GM19455 (cell line): Measurements from ENCODE around the gene ZPR1.
"Not testable (repeated sequence)": the region's sequence is repeated elsewhere in the genome, so short reads cannot be mapped to it uniquely, and the experiment has no call there.

Experiments used
- ATAC-seq: cut with Tn5 transposase; IDR thresholded peaks from one replicate; pipeline ENCODE4 v1.9.1; 2021; ENCODE audit not compliant: unreplicated experiment

ZPR1 gene

GRCh38 chr11:116787786-116788486, at the start of gene ZPR1:
Gene ZPR1, minus strand, starts transcription at chr11:116788023. Its CDS starts 33 bp downstream, at chr11:116787990.
- peak; percentile 81 for ATAC-seq

GRCh38 chr11:116836632-116836991, 48.8 kb upstream of the ZPR1 start:
- no peak for ATAC-seq

- peak; percentile 83 for ATAC-seq
These were observed 48.2 kb upstream of the ZPR1 start for GRCh38 chr11:116835791-116836631.

- peak; percentile 9 for ATAC-seq
These were observed 47.4 kb upstream of the ZPR1 start for GRCh38 chr11:116835042-116835772.

- not testable (repeated sequence) for ATAC-seq
These were observed 46.8 kb upstream of the ZPR1 start for GRCh38 chr11:116834535-116835041.

- no peak for ATAC-seq
These were observed 46.2 kb upstream of the ZPR1 start for GRCh38 chr11:116833816-116834534.

GRCh38 chr11:116833491-116833815, 45.6 kb upstream of the ZPR1 start:
- no peak for ATAC-seq

GRCh38 chr11:116832350-116833290, 44.8 kb upstream of the ZPR1 start:
- no peak for ATAC-seq

GRCh38 chr11:116831790-116832349, 44.0 kb upstream of the ZPR1 start:
- no peak for ATAC-seq

GRCh38 chr11:116830184-116830912, 42.5 kb upstream of the ZPR1 start:
- ATAC-seq, result no peak

GRCh38 chr11:116829525-116830183, 41.8 kb upstream of the ZPR1 start, which contains the start of gene APOC3:
Gene APOC3, plus strand, starts transcription at chr11:116829907. Its CDS starts 676 bp downstream, at chr11:116830583.
- ATAC-seq, result no peak

- no peak for ATAC-seq
These were observed 41.1 kb upstream of the ZPR1 start for GRCh38 chr11:116828632-116829524.

GRCh38 chr11:116827461-116827860, 39.6 kb upstream of the ZPR1 start:
- ATAC-seq, result no peak

GRCh38 chr11:116826751-116827431, 39.1 kb upstream of the ZPR1 start:
- ATAC-seq, result no peak

- ATAC-seq, result no peak
These were observed 38.3 kb upstream of the ZPR1 start for GRCh38 chr11:116825854-116826750.

- no peak for ATAC-seq
These were observed 37.6 kb upstream of the ZPR1 start for GRCh38 chr11:116825434-116825833.
